ENCODE results near the gene EIF4E2. TPM values are rescaled to one million over a fixed set of nuclear protein-coding genes. Genes with fewer than 3 reads are reported as not detected.

EIF4E2 gene
- polyA plus RNA-seq, 1 experiment = 40.5 TPM

- ChIA-PET POLR2A (interaction anchor here (1.1 kb wide), 1 partner anchor 27 kb away, joined by 3 read pairs; the partner anchor contains the start of genes EIF4E2 and TIGD1), CTCF (no interaction called here)
- Histone ChIP-seq H3K27ac (ENCODE audit: low read depth, low read length) (no peak overlapping the region), H3K9me3 (ENCODE audit: control insufficient read depth, insufficient read depth, low read length) (no peaks in the 10 kb centered on the region), H3K4me3 (ENCODE audit: low read depth, low read length) (no peak overlapping the region), H3K27me3 (ENCODE audit: control insufficient read depth, insufficient read depth, low read length) (no peaks in the 10 kb centered on the region)
- no peak for TF ChIP-seq CTCF (IDR thresholded peaks at IDR 0.05; ENCODE audit: low read depth, low read length)
- DNase-seq (ENCODE audit: low read depth, low spot score) = no peak
Observed at GRCh38 chr2:232577841-232578240, 27.4 kb downstream of the EIF4E2 start.

- CTCF ChIA-PET = no interaction called here
- DNase-seq (ENCODE audit: low read depth, low spot score) = no peak
- Histone ChIP-seq H3K4me3 (ENCODE audit: low read depth, low read length) (no peak overlapping the region), H3K27ac (ENCODE audit: low read depth, low read length) (no peak overlapping the region), H3K9me3 (ENCODE audit: control insufficient read depth, insufficient read depth, low read length) (no peaks in the 10 kb centered on the region), H3K27me3 (ENCODE audit: control insufficient read depth, insufficient read depth, low read length) (no peaks in the 10 kb centered on the region)
- TF ChIP-seq CTCF (IDR thresholded peaks at IDR 0.05; ENCODE audit: low read depth, low read length) = no peak
- POLR2A ChIA-PET = interaction anchor here (0.6 to 1.1 kb wide), 2 partner anchors 24 to 28 kb away, joined by 3 to 5 read pairs; partner anchors contain the start of genes EIF4E2 and TIGD1
Observed at GRCh38 chr2:232578626-232579025, 28.1 kb downstream of the EIF4E2 start.

- ChIA-PET CTCF (no interaction called here), POLR2A (no interaction called here)
- no peak for TF ChIP-seq CTCF (IDR thresholded peaks at IDR 0.05; ENCODE audit: low read depth, low read length)
- DNase-seq (ENCODE audit: low read depth, low spot score) = no peak
- Histone ChIP-seq H3K4me3 (ENCODE audit: low read depth, low read length) (no peak overlapping the region), H3K9me3 (ENCODE audit: control insufficient read depth, insufficient read depth, low read length) (no peaks in the 10 kb centered on the region), H3K27ac (ENCODE audit: low read depth, low read length) (no peak overlapping the region), H3K27me3 (ENCODE audit: control insufficient read depth, insufficient read depth, low read length) (no peaks in the 10 kb centered on the region)
Observed at GRCh38 chr2:232580648-232580981, 30.1 kb downstream of the EIF4E2 start.

- H3K27ac ChIP-seq (ENCODE audit: low read depth, low read length) = no peak overlapping the region
- H3K4me3 ChIP-seq (ENCODE audit: low read depth, low read length) = no peak overlapping the region
- TF ChIP-seq CTCF (IDR thresholded peaks at IDR 0.05; ENCODE audit: low read depth, low read length) = no peak
- no peak for DNase-seq (ENCODE audit: low read depth, low spot score)
- H3K27me3 ChIP-seq (ENCODE audit: control insufficient read depth, insufficient read depth, low read length) = no peaks in the 10 kb centered on the region
- ChIA-PET CTCF (no interaction called here), POLR2A (no interaction called here)
- no peaks in the 10 kb centered on the region for H3K9me3 ChIP-seq (ENCODE audit: control insufficient read depth, insufficient read depth, low read length)
Observed at GRCh38 chr2:232581725-232582124, 31.2 kb downstream of the EIF4E2 start.

GRCh38 chr2:232584238-232584637 lies 33.7 kb downstream of the EIF4E2 start:
- ChIA-PET CTCF (interaction anchor here (0.5 kb wide), 1 partner anchor 38 kb away, joined by 4 read pairs; no protein-coding TSS in a partner anchor), POLR2A (interaction anchor here (0.7 kb wide), 1 partner anchor 16 kb away, joined by 3 read pairs; no protein-coding TSS in a partner anchor)
- TF ChIP-seq CTCF (IDR thresholded peaks at IDR 0.05; ENCODE audit: low read depth, low read length) = no peak

More at GRCh38 chr2:232584238-232584637, 33.7 kb downstream of the EIF4E2 start:
- Histone ChIP-seq H3K4me3 (ENCODE audit: low read depth, low read length) (no peak overlapping the region), H3K27me3 (ENCODE audit: control insufficient read depth, insufficient read depth, low read length) (no peaks in the 10 kb centered on the region), H3K27ac (ENCODE audit: low read depth, low read length) (no peak overlapping the region), H3K9me3 (ENCODE audit: control insufficient read depth, insufficient read depth, low read length) (no peaks in the 10 kb centered on the region)
- no peak for DNase-seq (ENCODE audit: low read depth, low spot score)
